GM12892 (cell line): Measurements from ENCODE around the gene MLLT6.
"Not testable (repeated sequence)": the region's sequence is repeated elsewhere in the genome, so short reads cannot be mapped to it uniquely, and the experiment has no call there.

ENCODE experiments used
- DNase-seq: peaks from one replicate; pipeline ENCODE4 v3.0.0; 2011; ENCODE audit not compliant: insufficient read length
- FAIRE-seq: peaks from 2 replicates; lab custom pipeline; 2011; peaks lifted over from hg19 to GRCh38; lab: Jason Lieb, UNC
- POLR2A ChIP-seq: IDR thresholded peaks from 2 replicates; pipeline ENCODE4 v1.6.1; 2011; ENCODE audit warnings: low read depth, low read length, control low read depth
- POLR2AphosphoS5 ChIP-seq: IDR thresholded peaks from 2 replicates; pipeline ENCODE4 v1.6.1; 2011; ENCODE audit warnings: low read depth, low read length, control low read depth
- TAF1 ChIP-seq: IDR thresholded peaks from 2 replicates; pipeline ENCODE4 v1.6.1; 2011; ENCODE audit warnings: low read depth, mild to moderate bottlenecking, control low read depth, low read length, borderline replicate concordance

The MLLT6 gene

GRCh38 chr17:38713456-38714075, 8.5 kb downstream of the MLLT6 start:
- DNase-seq, result peak; percentile 11
- FAIRE-seq, result no peak

GRCh38 chr17:38715216-38715943, 10.3 kb downstream of the MLLT6 start:
- FAIRE-seq (no peak), DNase-seq (no peak)

More at GRCh38 chr17:38713456-38714075, 8.5 kb downstream of the MLLT6 start:
- TF ChIP-seq POLR2AphosphoS5 (no peak), TAF1 (no peak), POLR2A (no peak)

GRCh38 chr17:38716368-38717005, 11.4 kb downstream of the MLLT6 start:
- DNase-seq, result no peak
- no peak for FAIRE-seq
- TF ChIP-seq TAF1, result no peak
- TF ChIP-seq POLR2AphosphoS5, result no peak
- no peak for TF ChIP-seq POLR2A

More at GRCh38 chr17:38715216-38715943, 10.3 kb downstream of the MLLT6 start:
- TF ChIP-seq TAF1 (no peak), POLR2AphosphoS5 (no peak), POLR2A (no peak)

- no peak for FAIRE-seq
Measured at GRCh38 chr17:38717139-38717745, 12.2 kb downstream of the MLLT6 start.

GRCh38 chr17:38719289-38719942, 14.3 kb downstream of the MLLT6 start:
- no peak for DNase-seq
- FAIRE-seq, result no peak
- TF ChIP-seq POLR2AphosphoS5 (no peak), POLR2A (no peak; the same call in 1 of the 2 replicates), TAF1 (no peak)

More at GRCh38 chr17:38717139-38717745, 12.2 kb downstream of the MLLT6 start:
- TF ChIP-seq POLR2AphosphoS5, result no peak; the same call in 1 of the 2 replicates
- no peak for TF ChIP-seq TAF1
- no peak; the same call in 1 of the 2 replicates for TF ChIP-seq POLR2A
- DNase-seq, result no peak

- TF ChIP-seq POLR2AphosphoS5 (no peak), POLR2A (no peak), TAF1 (no peak)
- DNase-seq (no peak), FAIRE-seq (no peak)
Measured at GRCh38 chr17:38719943-38720641, 15.0 kb downstream of the MLLT6 start.

- no peak for FAIRE-seq
- TF ChIP-seq TAF1 (no peak), POLR2AphosphoS5 (no peak), POLR2A (no peak)
Measured at GRCh38 chr17:38720941-38721340, 15.9 kb downstream of the MLLT6 start.

GRCh38 chr17:38721802-38722201, 16.7 kb downstream of the MLLT6 start:
- TF ChIP-seq POLR2A (no peak), POLR2AphosphoS5 (no peak), TAF1 (no peak)
- FAIRE-seq (no peak), DNase-seq (no peak)

More at GRCh38 chr17:38720941-38721340, 15.9 kb downstream of the MLLT6 start:
- DNase-seq, result no peak

- no peak for TF ChIP-seq TAF1
- no peak for TF ChIP-seq POLR2A
- no peak for TF ChIP-seq POLR2AphosphoS5
- FAIRE-seq (no peak), DNase-seq (no peak)
Measured at GRCh38 chr17:38724337-38724988, 19.4 kb downstream of the MLLT6 start.

GRCh38 chr17:38725066-38725465, 20.0 kb downstream of the MLLT6 start:
- no peak for DNase-seq
- no peak for TF ChIP-seq POLR2A
- no peak for TF ChIP-seq TAF1
- no peak for FAIRE-seq

- not testable (repeated sequence) for FAIRE-seq, DNase-seq
Measured at GRCh38 chr17:38726145-38726544, 21.1 kb downstream of the MLLT6 start.
